ENCODE measurements around the gene CTTNBP2NL. TPM values are rescaled to one million over a fixed set of nuclear protein-coding genes. Genes with fewer than 3 reads are reported as not detected.

CTTNBP2NL gene
- total and polyA plus RNA-seq, 2 of the 4 experiments (the other 2 are of a cell fraction), result 12.4 to 22.0 TPM

GRCh38 chr1:112477550-112477949, 81.5 kb downstream of the CTTNBP2NL start:
- H3K9ac ChIP-seq (ENCODE audit: low read depth, low read length), result no peak overlapping the region
- H3K9me3 ChIP-seq (ENCODE audit: control insufficient read depth, insufficient read depth, low read length), result peaks cover 17% of the 10 kb centered on the region
- H3K27ac ChIP-seq (ENCODE audit: insufficient read depth, low read length), result no peak overlapping the region
- no peak overlapping the region for H2BK120ac ChIP-seq (ENCODE audit: low read depth, low read length)
- no peak for ATAC-seq (ENCODE audit: low read depth)
- ChIA-PET CTCF (no interaction called here), POLR2A (ENCODE audit: unreplicated experiment) (no interaction called here)
- BruUV-seq (replicated peaks), result no TSS peak
- in situ Hi-C loops (cut with MboI; ENCODE audit: low sequenced_read_pairs), result no loop called here
- no peaks in the 10 kb centered on the region for H3K4me1 ChIP-seq (ENCODE audit: control insufficient read depth, insufficient read depth, low read length)
- H2BK15ac ChIP-seq (ENCODE audit: low read depth, low read length), result no peak overlapping the region
- H3K18ac ChIP-seq (ENCODE audit: low read depth, low read length), result no peak overlapping the region
- no peak overlapping the region for H3K4me3 ChIP-seq (ENCODE audit: insufficient read depth, low read depth, low read length)
- intact Hi-C loops (cut with micrococcal nuclease), result no loop called here
- H3K56ac ChIP-seq (ENCODE audit: extremely low read depth, insufficient read depth, low read length), result no peak overlapping the region
- no peaks in the 10 kb centered on the region for H3K9me1 ChIP-seq (ENCODE audit: insufficient read depth, low read length)
- no peaks in the 10 kb centered on the region for H3K79me1 ChIP-seq (ENCODE audit: low read depth in 1 of 2, low read length in 2 of 2)
- no peak overlapping the region for H4K5ac ChIP-seq (ENCODE audit: low read depth, low read length)
- no peaks in the 10 kb centered on the region; the same call in 1 of the 2 replicates for H4K20me1 ChIP-seq (ENCODE audit: insufficient read depth, low read length)
- no peak overlapping the region for H3K4me2 ChIP-seq (ENCODE audit: low read depth, low read length)
- no peak overlapping the region for H2BK5ac ChIP-seq (ENCODE audit: low read depth, low read length, poor library complexity, severe bottlenecking)
- H2AK9ac ChIP-seq (replicated peaks; ENCODE audit: low read depth, low read length, poor library complexity), result no peak overlapping the region
- no peak overlapping the region for H2AK5ac ChIP-seq (ENCODE audit: low read depth, low read length)
- no peak overlapping the region for H3K4ac ChIP-seq (ENCODE audit: low read depth, low read length)
- no peak overlapping the region for H3K23ac ChIP-seq (ENCODE audit: low read depth, low read length)
- H3K14ac ChIP-seq (replicated peaks; ENCODE audit: low read depth, low read length), result no peak overlapping the region
- no peak overlapping the region for H4K91ac ChIP-seq (ENCODE audit: insufficient read depth, low read depth, low read length)
- TF ChIP-seq ELK1 (IDR thresholded peaks at IDR 0.05; ENCODE audit: borderline replicate concordance, low read depth, low read length) (no peak), USF2 (IDR thresholded peaks at IDR 0.05; ENCODE audit: low read depth, low read length) (no peak), CTCF (conservative IDR thresholded peaks at IDR 0.05; ENCODE audit: low read depth, low read length) (no peak), RFX5 (IDR thresholded peaks at IDR 0.05; ENCODE audit: low read depth, low read length) (no peak), MAFK (IDR thresholded peaks at IDR 0.05; ENCODE audit: low read depth, low read length) (no peak), BHLHE40 (IDR thresholded peaks at IDR 0.05; ENCODE audit: low read depth, low read length) (no peak), FOS (IDR thresholded peaks at IDR 0.05; ENCODE audit: low read depth, low read length) (no peak), MAZ (IDR thresholded peaks at IDR 0.05; ENCODE audit: borderline replicate concordance, low read depth, low read length) (no peak), CHD1 (IDR thresholded peaks at IDR 0.05; ENCODE audit: low read depth, low read length) (no peak), MXI1 (IDR thresholded peaks at IDR 0.05; ENCODE audit: borderline replicate concordance, low read depth, low read length) (no peak), RAD21 (IDR thresholded peaks at IDR 0.05; ENCODE audit: low read length) (no peak), POLR2A (IDR thresholded peaks at IDR 0.05; ENCODE audit: low read depth, low read length) (no peak), NFE2L2 (IDR thresholded peaks at IDR 0.05; ENCODE audit: low read depth, low read length) (no peak), SMC3 (IDR thresholded peaks at IDR 0.05; ENCODE audit: low read depth, low read length) (no peak), CEBPB (IDR thresholded peaks at IDR 0.05; ENCODE audit: low read depth, low read length) (no peak), RCOR1 (IDR thresholded peaks at IDR 0.05; ENCODE audit: insufficient replicate concordance, low read length) (no peak)
- H2AFZ ChIP-seq (replicated peaks; ENCODE audit: low read length, poor library complexity), result no peak overlapping the region
- dilution Hi-C loops (cut with HindIII; ENCODE audit: low sequenced_read_pairs, unreplicated experiment), result no loop called here
- H2BK20ac ChIP-seq (ENCODE audit: low read depth, low read length), result no peak overlapping the region
- no peak overlapping the region for H4K8ac ChIP-seq (ENCODE audit: low read depth in 2 of 2, low read length in 2 of 2)
- H3K36me3 ChIP-seq (ENCODE audit: control insufficient read depth, insufficient read depth, low read length), result 0 out of 2 replicates have a peak, but pooled peaks cover 1% of the 10 kb centered on the region
- DNase-seq, result no peak
- H3K27me3 ChIP-seq (ENCODE audit: control insufficient read depth, insufficient read depth, low read length), result no peaks in the 10 kb centered on the region
